ENCODE data around the gene NRBF2. TPM values are rescaled to one million over a fixed set of nuclear protein-coding genes. Genes with fewer than 3 reads are reported as not detected.

The NRBF2 gene
- total RNA-seq, 1 donor from 2014 or later, result 31.0 TPM

DNA sequence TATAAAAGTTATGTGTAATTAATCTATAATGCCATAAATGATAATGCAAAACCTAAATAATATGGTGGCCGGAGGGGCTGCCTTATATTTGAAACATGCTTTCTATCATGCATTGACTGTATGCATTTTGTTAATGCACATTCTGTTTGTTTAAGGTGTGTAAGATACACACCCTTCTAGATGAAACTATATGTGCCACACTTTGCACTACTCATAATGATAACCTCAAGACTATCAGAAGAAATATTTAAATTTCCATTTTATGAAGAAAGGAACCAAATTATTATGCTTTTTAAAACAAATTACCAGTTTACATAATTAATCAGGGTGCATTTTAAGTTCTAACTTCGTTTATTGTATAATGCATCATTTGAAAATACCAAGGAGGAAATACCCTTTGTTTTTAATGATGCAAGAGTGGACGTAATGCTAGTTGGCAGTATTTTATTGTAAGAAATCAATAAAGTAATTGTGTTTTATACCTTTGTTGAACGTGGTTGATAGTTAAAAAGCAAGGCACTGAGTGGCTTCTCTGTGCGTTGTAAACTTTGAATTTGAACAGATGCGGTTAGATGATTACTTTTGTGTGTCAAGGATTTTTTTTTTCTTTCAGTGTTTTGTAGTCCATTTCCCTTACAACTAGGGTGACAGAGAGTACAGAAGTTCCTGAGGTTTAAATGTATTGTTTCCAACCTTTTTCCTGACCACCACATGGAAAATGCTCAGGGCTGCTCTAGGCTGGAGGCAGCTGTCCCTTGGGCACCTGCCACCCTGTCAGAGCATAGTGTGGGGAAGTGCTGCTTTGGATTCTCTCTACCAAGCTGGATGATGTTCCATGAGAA, 21.6 kb downstream of the NRBF2 start:
- peaks cover 2% of the 10 kb centered on the region for H3K9me3 Mint-ChIP-seq (ENCODE audit: unreplicated experiment)
- TF ChIP-seq, protein P1, sequence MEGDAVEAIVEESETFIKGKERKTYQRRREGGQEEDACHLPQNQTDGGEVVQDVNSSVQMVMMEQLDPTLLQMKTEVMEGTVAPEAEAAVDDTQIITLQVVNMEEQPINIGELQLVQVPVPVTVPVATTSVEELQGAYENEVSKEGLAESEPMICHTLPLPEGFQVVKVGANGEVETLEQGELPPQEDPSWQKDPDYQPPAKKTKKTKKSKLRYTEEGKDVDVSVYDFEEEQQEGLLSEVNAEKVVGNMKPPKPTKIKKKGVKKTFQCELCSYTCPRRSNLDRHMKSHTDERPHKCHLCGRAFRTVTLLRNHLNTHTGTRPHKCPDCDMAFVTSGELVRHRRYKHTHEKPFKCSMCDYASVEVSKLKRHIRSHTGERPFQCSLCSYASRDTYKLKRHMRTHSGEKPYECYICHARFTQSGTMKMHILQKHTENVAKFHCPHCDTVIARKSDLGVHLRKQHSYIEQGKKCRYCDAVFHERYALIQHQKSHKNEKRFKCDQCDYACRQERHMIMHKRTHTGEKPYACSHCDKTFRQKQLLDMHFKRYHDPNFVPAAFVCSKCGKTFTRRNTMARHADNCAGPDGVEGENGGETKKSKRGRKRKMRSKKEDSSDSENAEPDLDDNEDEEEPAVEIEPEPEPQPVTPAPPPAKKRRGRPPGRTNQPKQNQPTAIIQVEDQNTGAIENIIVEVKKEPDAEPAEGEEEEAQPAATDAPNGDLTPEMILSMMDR (IDR thresholded peaks at IDR 0.05; ENCODE audit: partially characterized antibody, unreplicated experiment), result no peak
- peaks cover 2% of the 10 kb centered on the region for H3K27me3 Mint-ChIP-seq (ENCODE audit: unreplicated experiment)
- no peak overlapping the region for H3K4me3 Mint-ChIP-seq (ENCODE audit: unreplicated experiment)
- peaks cover 14% of the 10 kb centered on the region for H3K4me1 Mint-ChIP-seq (ENCODE audit: low read depth, unreplicated experiment)
- DNase-seq, result no peak
- H3K36me3 Mint-ChIP-seq (ENCODE audit: unreplicated experiment), result no peaks in the 10 kb centered on the region
- H3K27ac Mint-ChIP-seq (ENCODE audit: unreplicated experiment), result peak overlapping the region; percentile 81

DNA sequence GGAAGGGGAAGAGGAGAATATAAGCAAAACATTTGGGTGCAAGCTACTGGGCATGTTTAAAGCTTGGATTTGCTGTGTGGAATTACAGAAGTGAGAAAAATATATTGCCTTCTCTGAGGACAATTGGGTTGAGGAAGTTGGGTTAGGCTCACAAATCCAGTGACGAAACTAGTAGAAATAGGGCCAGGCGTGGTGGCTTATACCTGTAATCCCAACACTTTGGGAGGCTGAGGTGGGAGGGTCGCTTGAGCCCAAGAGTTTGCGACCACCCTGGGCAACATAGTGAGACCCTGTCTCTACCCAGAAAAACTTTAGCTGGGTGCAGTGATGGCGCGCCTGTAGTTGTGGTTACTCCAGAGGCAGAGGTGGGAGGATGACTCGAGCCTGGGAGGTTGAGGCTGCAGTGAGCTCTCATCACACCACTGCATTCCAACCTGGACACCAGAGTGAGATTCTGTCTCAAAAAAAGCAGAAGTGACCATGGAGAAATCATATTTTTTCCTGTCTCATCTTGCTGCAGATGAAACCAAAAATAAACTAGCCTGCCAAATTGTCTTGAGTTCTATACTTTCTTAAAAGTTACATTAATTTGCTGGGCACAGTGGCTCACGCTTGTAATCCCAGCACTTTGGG, 22.4 kb downstream of the NRBF2 start:
- no peak overlapping the region for H3K4me3 Mint-ChIP-seq (ENCODE audit: unreplicated experiment)
- TF ChIP-seq, protein P1 (IDR thresholded peaks at IDR 0.05; ENCODE audit: partially characterized antibody, unreplicated experiment), result no peak
- H3K4me1 Mint-ChIP-seq (ENCODE audit: low read depth, unreplicated experiment), result peaks cover 19% of the 10 kb centered on the region
- H3K9me3 Mint-ChIP-seq (ENCODE audit: unreplicated experiment), result peaks cover 2% of the 10 kb centered on the region
- DNase-seq, result no peak
- H3K36me3 Mint-ChIP-seq (ENCODE audit: unreplicated experiment), result no peaks in the 10 kb centered on the region
- peak overlapping the region; percentile 81 for H3K27ac Mint-ChIP-seq (ENCODE audit: unreplicated experiment)
- H3K27me3 Mint-ChIP-seq (ENCODE audit: unreplicated experiment), result peaks cover 2% of the 10 kb centered on the region

DNA sequence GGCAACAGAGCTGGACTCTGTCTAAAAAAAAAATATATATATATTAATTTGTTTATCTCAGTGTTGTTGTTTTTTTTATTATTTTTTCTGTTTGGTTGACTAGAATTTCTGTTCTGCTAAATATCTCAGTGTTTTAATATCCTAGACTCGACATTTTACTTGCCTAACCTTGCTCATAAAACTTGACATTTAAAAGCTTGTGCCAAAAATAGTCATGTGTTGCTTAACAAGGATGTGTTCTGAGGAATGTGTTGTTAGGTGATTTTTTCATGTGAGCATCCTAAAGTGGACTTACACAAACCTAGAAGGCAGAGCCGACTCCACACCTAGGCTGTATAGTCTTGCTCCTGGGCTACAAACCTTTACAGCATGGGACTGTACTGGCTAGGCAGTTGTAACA, 23.1 kb downstream of the NRBF2 start:
- TF ChIP-seq, protein P1 (IDR thresholded peaks at IDR 0.05; ENCODE audit: partially characterized antibody, unreplicated experiment), result no peak
- no peaks in the 10 kb centered on the region for H3K36me3 Mint-ChIP-seq (ENCODE audit: unreplicated experiment)
- H3K27me3 Mint-ChIP-seq (ENCODE audit: unreplicated experiment), result peaks cover 2% of the 10 kb centered on the region
- DNase-seq, result no peak
- no peak overlapping the region for H3K27ac Mint-ChIP-seq (ENCODE audit: unreplicated experiment)
- peaks cover 19% of the 10 kb centered on the region for H3K4me1 Mint-ChIP-seq (ENCODE audit: low read depth, unreplicated experiment)
- no peak overlapping the region for H3K4me3 Mint-ChIP-seq (ENCODE audit: unreplicated experiment)
- H3K9me3 Mint-ChIP-seq (ENCODE audit: unreplicated experiment), result peaks cover 2% of the 10 kb centered on the region

DNA sequence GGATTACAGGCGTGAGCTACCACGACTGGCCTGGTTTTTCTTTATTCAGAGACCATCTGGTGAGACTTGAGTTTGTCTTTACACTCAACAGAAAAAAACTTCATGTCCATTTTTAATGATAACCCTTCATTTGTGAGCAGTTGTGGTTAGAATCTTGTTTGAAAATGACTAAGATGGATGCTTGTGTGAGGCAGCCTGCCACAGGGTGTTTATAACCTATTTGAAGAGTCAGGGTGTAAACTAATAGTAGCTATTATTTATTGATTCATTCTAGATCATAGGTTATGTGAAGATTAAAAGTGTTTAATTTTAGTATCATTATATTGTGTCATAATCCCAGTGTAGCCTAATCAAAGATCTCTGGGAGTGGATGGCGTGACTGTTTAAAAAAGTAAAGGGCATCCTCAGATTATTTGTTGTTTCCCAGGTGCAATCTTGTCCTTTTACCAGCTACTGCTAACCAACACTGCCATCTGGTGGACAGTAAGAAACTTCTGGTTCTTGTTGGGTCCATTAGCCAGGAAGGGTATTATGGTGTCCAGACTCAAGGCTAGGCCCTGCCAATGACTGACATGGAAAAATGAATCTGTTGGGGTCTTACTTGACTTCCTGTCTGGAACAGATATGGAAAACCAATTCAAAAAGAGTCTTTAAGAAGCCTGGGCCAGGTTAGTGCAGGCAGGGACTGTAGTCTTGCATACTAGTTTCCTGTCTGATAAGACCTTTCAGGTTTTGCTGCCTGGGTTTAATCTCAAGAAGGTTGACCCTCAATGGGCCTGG, 24.9 kb downstream of the NRBF2 start:
- Mint-ChIP-seq H3K9me3 (ENCODE audit: unreplicated experiment) (peaks cover 4% of the 10 kb centered on the region), H3K27ac (ENCODE audit: unreplicated experiment) (peak overlapping the region; percentile 12), H3K36me3 (ENCODE audit: unreplicated experiment) (no peaks in the 10 kb centered on the region), H3K4me3 (ENCODE audit: unreplicated experiment) (no peak overlapping the region), H3K4me1 (ENCODE audit: low read depth, unreplicated experiment) (peaks cover 19% of the 10 kb centered on the region), H3K27me3 (ENCODE audit: unreplicated experiment) (peaks cover 7% of the 10 kb centered on the region)
- DNase-seq, result no peak
- TF ChIP-seq, protein P1 (IDR thresholded peaks at IDR 0.05; ENCODE audit: partially characterized antibody, unreplicated experiment), result peak; percentile 87
